OCI-M2 (cell line): ENCODE results near the gene NECAB2.

Source experiments
- DNase-seq: peaks from one replicate; lab custom pipeline; 2025; ENCODE audit not compliant: unreplicated experiment; lab: John Stamatoyannopoulos, UW

Gene NECAB2

GRCh38 chr16:84018710-84019109, 50.7 kb downstream of the NECAB2 start:
- no peak for DNase-seq

DNA sequence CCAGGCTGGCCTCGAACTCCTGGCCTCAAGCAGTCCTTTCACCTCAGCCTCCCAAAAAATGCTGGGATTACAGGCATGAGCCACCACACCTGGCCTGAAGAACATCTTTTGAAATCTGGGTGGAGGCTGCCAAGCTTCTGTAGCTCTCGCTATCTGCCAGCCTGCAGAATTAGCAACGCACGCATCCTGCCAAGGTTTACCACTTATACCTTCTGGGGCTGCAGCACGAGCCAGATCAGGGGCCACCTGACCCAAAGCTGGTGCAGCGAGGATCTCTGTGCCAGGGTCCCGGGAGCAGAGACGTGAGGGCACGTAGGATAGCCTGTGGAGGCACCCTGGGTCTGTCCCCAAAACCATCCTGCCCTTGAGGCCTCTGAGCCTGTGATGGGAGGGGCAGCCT, 52.3 kb downstream of the NECAB2 start:
- no peak for DNase-seq

GRCh38 chr16:84021488-84021887, 53.4 kb downstream of the NECAB2 start:
- DNase-seq: no peak

- DNase-seq: no peak
Measured at GRCh38 chr16:84022644-84023043, 54.6 kb downstream of the NECAB2 start.

- DNase-seq: no peak
Measured at GRCh38 chr16:84024854-84025253, 56.8 kb downstream of the NECAB2 start.

DNA sequence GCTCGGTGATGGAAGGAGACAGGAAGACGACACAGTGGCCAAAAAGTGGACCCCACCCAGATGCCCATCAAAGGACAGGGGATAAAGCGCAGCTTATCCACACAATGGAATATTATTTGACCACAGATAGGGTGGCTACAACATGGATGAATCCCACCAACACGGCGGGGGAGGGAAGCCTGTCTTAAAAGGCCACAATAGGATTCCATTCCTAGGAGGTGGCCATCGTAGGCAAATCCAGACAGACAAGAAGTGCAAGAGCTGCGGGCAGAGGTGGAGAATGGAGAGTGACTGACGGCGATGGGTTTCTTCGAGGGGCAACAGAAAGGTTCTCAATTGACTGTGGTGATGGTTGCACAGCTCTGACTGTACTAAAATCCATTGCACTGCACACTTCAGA, 58.6 kb downstream of the NECAB2 start:
- DNase-seq: no peak

DNA sequence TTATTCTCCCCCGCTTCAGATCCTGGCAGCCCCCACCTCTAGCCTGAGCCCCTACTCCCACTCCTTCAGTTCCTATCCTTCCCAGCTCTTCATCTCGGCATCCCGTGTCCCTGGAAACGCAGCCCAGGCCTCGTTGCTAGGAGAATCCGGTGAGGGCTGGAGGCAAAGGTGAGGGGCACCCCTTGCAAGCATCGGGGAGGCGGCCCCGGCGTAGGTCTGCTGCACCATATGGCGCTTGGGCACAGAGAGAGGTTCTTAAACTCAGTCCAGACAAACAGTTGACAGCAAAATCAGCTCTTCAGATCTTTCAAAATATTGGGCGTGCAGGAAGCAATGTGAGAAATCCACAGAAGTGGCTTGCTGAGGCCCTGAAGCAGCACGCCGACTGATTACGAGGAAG, 59.6 kb downstream of the NECAB2 start:
- no peak for DNase-seq

GRCh38 chr16:84029297-84030047, 61.4 kb downstream of the NECAB2 start:
- DNase-seq: no peak

DNA sequence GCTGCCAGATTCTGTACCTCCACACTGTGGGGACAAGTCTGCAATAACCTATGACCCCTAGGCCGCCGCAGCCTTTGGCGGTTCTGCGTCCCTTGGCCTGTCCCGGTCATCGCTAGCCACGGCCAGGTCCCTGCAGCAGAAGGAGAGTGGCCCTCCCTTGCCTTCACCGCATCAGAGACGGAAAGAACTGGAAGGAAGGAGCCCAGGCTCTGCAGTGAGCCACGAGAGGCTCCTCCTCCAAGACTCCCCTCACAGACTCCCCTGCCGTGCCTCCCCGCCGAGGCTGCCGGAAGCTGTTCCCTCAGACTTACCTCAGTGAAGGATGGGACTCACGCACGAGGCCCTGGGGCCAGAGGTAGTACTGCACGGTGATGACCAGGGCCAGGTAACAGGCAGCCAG, 63.5 kb downstream of the NECAB2 start:
- no peak for DNase-seq

DNA sequence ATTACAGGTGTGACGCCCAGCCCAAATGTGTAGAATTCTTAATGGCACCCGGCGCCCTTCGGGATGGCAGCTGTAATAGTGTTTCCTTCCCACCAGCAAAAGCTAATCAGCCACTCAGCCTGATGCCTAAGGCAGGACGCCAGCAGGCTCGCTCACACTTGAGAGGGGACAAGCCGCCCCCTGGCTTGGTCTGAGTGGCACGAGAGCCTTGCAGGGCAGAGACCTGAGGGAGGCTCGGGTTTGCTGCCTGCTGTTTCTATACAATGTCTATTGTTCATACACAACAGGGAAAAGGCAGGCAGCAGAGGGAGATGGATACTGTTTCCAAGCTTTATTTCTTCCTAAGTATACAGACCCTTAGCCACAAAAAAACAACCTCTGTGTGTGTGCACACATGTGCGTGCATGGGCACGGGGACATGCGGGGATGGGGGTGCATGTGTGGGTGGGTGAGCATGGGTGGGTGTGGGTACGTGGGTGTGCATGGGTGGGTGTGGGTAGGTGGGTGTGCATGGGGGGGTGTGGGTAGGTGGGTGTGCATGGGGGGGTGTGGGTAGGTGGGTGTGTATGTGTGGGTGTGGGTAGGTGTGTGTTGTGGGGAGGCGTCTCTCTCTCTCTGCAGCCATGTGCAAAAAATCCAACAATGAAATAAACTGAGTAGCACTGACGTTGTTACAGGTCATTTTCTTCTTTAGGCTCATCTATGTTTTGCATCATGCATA, 64.6 kb downstream of the NECAB2 start:
- DNase-seq: no peak

- DNase-seq: no peak
Measured at GRCh38 chr16:84033251-84034195, 65.5 kb downstream of the NECAB2 start.

DNA sequence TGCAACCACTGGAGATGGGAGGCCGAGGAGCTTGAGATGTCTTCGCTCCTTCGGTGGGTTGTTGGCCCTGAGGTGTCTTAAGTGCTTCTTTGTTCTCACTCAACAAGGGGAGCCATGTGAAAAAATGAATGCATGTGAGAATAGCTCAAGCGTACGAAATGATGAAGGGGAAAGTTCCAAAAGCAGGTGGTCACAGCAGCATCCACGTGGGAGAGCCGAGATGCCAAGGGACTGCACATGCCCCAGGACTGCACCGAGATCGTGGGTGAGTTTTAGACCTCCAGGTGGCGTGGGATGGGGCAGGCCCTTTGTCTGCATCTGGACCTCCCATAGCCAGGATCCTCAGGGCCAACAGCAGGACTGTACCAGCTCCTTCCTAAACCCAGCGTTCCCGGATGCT, 66.5 kb downstream of the NECAB2 start:
- DNase-seq: no peak

GRCh38 chr16:84036131-84036530, 68.1 kb downstream of the NECAB2 start:
- no peak for DNase-seq

DNA sequence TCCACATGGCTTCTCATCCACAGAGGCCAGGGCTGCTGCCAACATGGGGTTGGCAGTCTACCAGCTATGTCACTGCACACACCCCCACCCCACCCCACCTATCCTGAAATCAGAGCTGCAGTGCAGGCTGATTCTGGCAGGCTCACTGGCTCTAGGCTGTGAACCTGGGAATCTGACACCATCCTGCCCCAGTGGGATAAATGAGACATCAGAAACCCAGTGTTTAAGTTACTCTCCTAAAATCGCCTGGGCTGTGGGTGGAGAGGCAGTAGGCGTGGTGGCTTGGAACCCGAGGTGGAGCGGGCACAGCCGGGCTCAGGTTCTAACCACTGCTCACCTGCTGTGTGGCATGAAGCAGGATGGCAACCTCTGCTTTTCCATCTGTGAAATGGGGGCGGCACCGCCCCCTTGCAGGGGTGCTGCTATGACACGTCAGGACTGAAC, 69.0 kb downstream of the NECAB2 start:
- no peak for DNase-seq

GRCh38 chr16:84038469-84038868, 70.4 kb downstream of the NECAB2 start:
- DNase-seq: no peak

DNA sequence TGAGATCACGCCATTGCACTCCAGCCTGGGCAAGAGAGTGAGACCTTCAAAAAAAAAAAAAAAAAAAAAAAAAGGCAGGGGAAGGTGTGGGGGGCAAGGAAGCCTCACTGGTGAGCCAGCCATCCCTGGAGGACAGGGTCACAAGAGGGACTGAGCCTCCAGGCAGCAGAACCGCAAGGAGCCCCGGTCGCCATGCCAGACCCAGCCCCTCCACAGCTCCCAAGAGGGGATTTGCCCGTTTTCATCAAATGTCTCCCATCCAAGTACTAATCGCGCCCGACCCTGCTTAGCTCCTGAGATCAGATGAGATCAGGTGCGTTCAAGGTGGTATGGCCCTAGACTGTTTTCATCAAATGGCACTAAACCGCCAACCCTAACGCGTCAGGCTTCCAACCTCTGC, 71.7 kb downstream of the NECAB2 start:
- DNase-seq: no peak

DNA sequence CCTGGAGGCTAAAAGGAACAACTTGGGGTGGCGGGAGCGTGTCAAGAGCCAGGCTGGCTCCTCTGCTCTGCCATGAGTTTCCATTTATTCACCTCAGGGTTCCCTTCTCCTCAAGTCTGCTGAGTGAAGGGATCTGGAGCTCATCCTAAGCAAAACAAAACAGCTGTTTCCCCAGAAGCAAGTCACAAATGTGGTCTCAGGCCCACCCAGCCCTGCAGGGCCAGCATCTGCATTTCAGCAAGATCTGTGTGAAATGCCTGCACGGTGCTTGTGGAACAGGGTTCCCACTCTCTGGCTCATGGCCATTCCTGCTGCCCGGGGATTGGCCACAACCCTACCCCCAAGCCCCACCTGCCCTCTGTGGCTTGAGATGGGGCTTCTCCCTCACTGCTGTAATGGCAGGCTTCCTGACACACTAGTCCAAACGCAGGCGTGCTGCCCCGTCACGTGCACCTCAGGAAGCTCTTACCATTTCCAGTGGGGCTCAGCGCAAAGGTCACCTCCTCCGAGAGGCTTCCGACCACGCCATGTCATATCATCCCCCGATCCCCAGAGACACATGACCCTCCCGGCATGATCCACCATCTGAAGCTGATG, 72.3 kb downstream of the NECAB2 start:
- no peak for DNase-seq

GRCh38 chr16:84040823-84041820, 73.1 kb downstream of the NECAB2 start:
- DNase-seq: no peak

- DNase-seq: no peak
Measured at GRCh38 chr16:84041881-84042280, 73.8 kb downstream of the NECAB2 start.
